GM12878 (cell line): ENCODE results near the gene SP2. TPM values are rescaled to one million over a fixed set of nuclear protein-coding genes. Genes with fewer than 3 reads are reported as not detected.

Experiments used
- ATAC-seq: fragments of 200-7000 bp; cut with Tn5 transposase; 3 replicates; pipeline ENCODE4 v1.9.1; 2020; ENCODE audit warnings: mild to moderate bottlenecking, moderate library complexity
- BruUV-seq: library from RNA; stranded (reverse); fragments of 400-500 nt; replicated peaks from 2 replicates; lab custom pipeline; 2021; lab: Mats Ljungman, UMichigan
- CTCF ChIA-PET: fragments of 300-600 bp; sonication (Branson Sonifier 250); formaldehyde crosslinking; extraction: SDS; loops from one replicate; lab custom pipeline; 2021; ENCODE audit warnings: inconsistent platforms; lab: Yijun Ruan, JAX
- POLR2A ChIA-PET: fragments of 350-600 bp; formaldehyde crosslinking; extraction: SDS; loops from one replicate; lab custom pipeline; 2021; ENCODE audit warnings: inconsistent platforms; lab: Charles Lee
- RAD21 ChIA-PET: fragments of 300-600 bp; sonication (Branson Sonifier 250); formaldehyde crosslinking; loops from one replicate; lab custom pipeline; 2023; ENCODE audit warnings: antibody characterized with exemption; ENCODE audit not compliant: unreplicated experiment; lab: Charles Lee
- SMC1A ChIA-PET: fragments of 300-600 bp; sonication (Branson Sonifier 250); formaldehyde crosslinking; loops from one replicate; lab custom pipeline; 2023; ENCODE audit not compliant: unreplicated experiment, uncharacterized antibody; lab: Charles Lee
- DNase-seq: peaks from one replicate; pipeline ENCODE4 v3.0.0-alpha.2; 2011; ENCODE audit warnings: low read depth, low spot score
- FAIRE-seq: peaks from 3 replicates; lab custom pipeline; 2011; peaks lifted over from hg19 to GRCh38; lab: Jason Lieb, UNC
- H2AFZ ChIP-seq: 2 replicates; pipeline ENCODE4 v1.6.0; 2011; ENCODE audit warnings: low read depth, low read length, control low read depth; ENCODE audit not compliant: control insufficient read depth
- H3K27ac ChIP-seq: 2 replicates; pipeline ENCODE4 v1.5.1; 2011; ENCODE audit warnings: control low read depth; ENCODE audit not compliant: control insufficient read depth, insufficient read depth
- H3K27me3 ChIP-seq, 2 experiments: replicated peaks in 1 of 2; 2 replicates each; pipeline versions ENCODE4 v1.6.0 to v1.6.1; 2011; ENCODE audit warnings: low read length in 1 of 2; ENCODE audit not compliant: control insufficient read depth in 2 of 2, insufficient read depth in 2 of 2
- H3K36me3 ChIP-seq, 2 experiments: 2 replicates each; pipeline ENCODE4 v1.5.1; 2011; ENCODE audit warnings: low read length in 1 of 2; ENCODE audit not compliant: control insufficient read depth in 2 of 2, insufficient read depth in 2 of 2
- H3K4me1 ChIP-seq: 2 replicates; pipeline ENCODE4 v1.6.1; 2011; ENCODE audit warnings: mild to moderate bottlenecking, low read length, moderate library complexity, mixed read lengths; ENCODE audit not compliant: control insufficient read depth, insufficient read depth
- H3K4me2 ChIP-seq: 2 replicates; pipeline ENCODE4 v1.6.0; 2011; ENCODE audit warnings: control low read depth; ENCODE audit not compliant: control insufficient read depth, insufficient read depth
- H3K4me3 ChIP-seq: fragments of 200-600 bp; sonication (generic); 2 replicates; pipeline ENCODE4 v1.5.1; 2016
- H3K79me2 ChIP-seq: 2 replicates; pipeline ENCODE4 v1.6.0; 2011; ENCODE audit warnings: low read length; ENCODE audit not compliant: control insufficient read depth, insufficient read depth
- H3K9ac ChIP-seq: 2 replicates; pipeline ENCODE4 v1.8.0; 2011; ENCODE audit warnings: low read length, control low read depth, mixed read lengths; ENCODE audit not compliant: control insufficient read depth, insufficient read depth
- H3K9me3 ChIP-seq: replicated peaks from 3 replicates; pipeline ENCODE4 v1.5.1; 2011; ENCODE audit warnings: mild to moderate bottlenecking, low read length; ENCODE audit not compliant: control insufficient read depth, insufficient read depth
- H4K20me1 ChIP-seq: 2 replicates; pipeline ENCODE4 v1.6.0; 2011; ENCODE audit not compliant: control insufficient read depth, insufficient read depth
- CBX5 ChIP-seq: sonication (generic); IDR thresholded peaks from 2 replicates; pipeline ENCODE4 v1.6.1; 2016; ENCODE audit warnings: low read depth, moderate library complexity, mild to moderate bottlenecking, inconsistent platforms
- IKZF2 ChIP-seq, 2 experiments: fragments of 450-650 bp; IDR thresholded peaks; 2 replicates each; pipeline ENCODE4 v1.6.1; 2017; ENCODE audit warnings: mild to moderate bottlenecking in 2 of 2, moderate library complexity in 2 of 2
- IRF4 ChIP-seq: IDR thresholded peaks from 2 replicates; pipeline ENCODE4 v1.6.1; 2011; ENCODE audit warnings: low read depth, low read length
- NR2C2 ChIP-seq: IDR thresholded peaks from 2 replicates; pipeline ENCODE4 v1.6.1; 2011; ENCODE audit warnings: borderline replicate concordance, low read depth; ENCODE audit not compliant: control insufficient read depth, insufficient read length
- POLR2AphosphoS5 ChIP-seq: IDR thresholded peaks from 2 replicates; pipeline ENCODE4 v1.6.1; 2011; ENCODE audit warnings: mild to moderate bottlenecking, low read length, inconsistent platforms
- RFX5 ChIP-seq: IDR thresholded peaks from 2 replicates; pipeline ENCODE4 v1.6.1; 2011; ENCODE audit warnings: low read depth, low read length, improper control_type of control experiment
- SREBF2 ChIP-seq: IDR thresholded peaks from 2 replicates; pipeline ENCODE4 v1.6.1; 2012; ENCODE audit warnings: mild to moderate bottlenecking, low read length
- TCF12 ChIP-seq: IDR thresholded peaks from 2 replicates; pipeline ENCODE4 v1.6.1; 2011; ENCODE audit warnings: low read depth, mild to moderate bottlenecking, low read length
- ZNF622 ChIP-seq: fragments of 450-650 bp; IDR thresholded peaks from 2 replicates; pipeline ENCODE4 v1.6.1; 2017; ENCODE audit warnings: mild to moderate bottlenecking, inconsistent platforms
- WGBS: methylation state at CpG from one replicate; pipeline ENCODE4 v1.1.6; 2016; ENCODE audit warnings: low lambda C conversion rate; ENCODE audit not compliant: insufficient replicate concordance, insufficient coverage; ENCODE audit errors: missing lambda C conversion rate; 5-methylcytosine and 5-hydroxymethylcytosine counted together
- in situ Hi-C: fragments of 300-500 bp; cut with MboI; formaldehyde crosslinking; loops from 9 replicates; pipeline ENCODE4 v1.14.3; 2018; ENCODE audit warnings: mixed read lengths
- intact Hi-C: fragments of 100-400 bp; cut with micrococcal nuclease; formaldehyde crosslinking; loops from one replicate; pipeline ENCODE4 v1.14.2; 2022; ENCODE audit not compliant: unreplicated experiment
- polyA plus RNA-seq, 11 experiments: library from polyadenylated mRNA; depleted of rRNA in 4 of 11; unstranded in 6 of 11; stranded (reverse) in 5 of 11; fragments of >200 nt; fragmentation: Nextera tagmentation in 4 of 11; fragmentation: Illumina TruSeq in 1 of 11; extraction: Ambion mirVana in 4 of 11; extraction: Trizol in 1 of 11; gene quantifications; 1 replicate in 1 of 11; 2 replicates in 10 of 11; pipeline versions ENCODE4 v1.2.1 to v1.2.3, GENCODE V29; 2011 to 2016; ENCODE audit warnings: inconsistent platforms in 2 of 11, missing spikeins in 2 of 11, low read depth in 1 of 11
- total RNA-seq, 4 experiments: library from RNA; depleted of rRNA in 3 of 4; stranded (reverse); fragments of >200 nt in 3 of 4; fragmentation: Illumina TruSeq in 1 of 4; extraction: Trizol in 1 of 4; gene quantifications; 2 replicates each; pipeline versions ENCODE4 v1.2.1 to v1.2.3, GENCODE V29; 2013 to 2021

SP2 gene
- total and polyA plus RNA-seq, 10 of the 15 experiments (the other 5 are each of a cell fraction or from before 2014, with no cell fraction given) = 1.2 to 19.1 (median 4.8) TPM

DNA sequence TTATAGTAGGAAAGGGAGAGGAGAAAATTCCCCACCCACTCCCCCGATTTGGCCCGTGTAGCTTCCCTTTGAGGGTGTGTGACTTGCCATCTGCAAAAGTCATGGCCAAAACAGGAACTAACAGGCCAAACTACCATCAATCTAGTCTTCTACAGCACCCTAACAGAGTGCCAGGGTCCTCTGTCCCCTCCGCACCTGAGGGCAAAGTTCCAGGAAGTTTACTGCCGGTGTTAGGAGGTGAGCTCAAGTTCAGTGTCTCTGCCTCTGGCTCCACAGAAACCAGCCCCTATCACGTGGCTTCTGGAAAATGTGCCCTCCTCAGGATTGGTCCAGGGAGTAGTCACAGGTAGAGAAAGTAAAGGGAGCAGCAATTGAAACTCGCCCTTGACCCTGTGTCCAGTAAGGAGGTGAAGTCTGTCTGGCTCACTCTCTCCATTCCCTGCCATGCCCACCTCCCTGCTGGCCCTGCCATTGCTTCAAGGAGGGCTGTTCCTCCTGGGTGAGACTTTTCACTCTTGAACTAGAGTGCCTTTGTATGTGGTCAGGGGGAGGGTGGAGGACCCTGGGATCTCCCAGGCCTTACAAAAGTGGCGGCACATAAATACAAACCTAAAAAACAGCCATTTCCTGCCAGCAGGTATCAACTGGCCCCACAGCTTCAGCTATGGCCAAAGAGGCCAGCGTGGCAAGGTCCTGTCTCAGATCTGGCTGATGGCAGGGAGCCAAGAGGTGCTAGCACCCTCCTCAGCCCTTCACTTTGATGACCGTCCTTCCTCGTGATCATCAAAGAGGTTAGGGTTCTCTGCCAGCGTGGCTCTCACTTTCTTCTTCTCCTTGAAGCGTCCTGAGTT is 56.4 kb downstream of the SP2 start:
- Histone ChIP-seq H4K20me1 (no peaks in the 10 kb centered on the region), H3K27me3 (no peaks in the 10 kb centered on the region), H3K9ac (no peak overlapping the region), H3K4me2 (no peak overlapping the region), H3K27ac (no peak overlapping the region), H3K79me2 (no peaks in the 10 kb centered on the region), H3K36me3 (peaks cover 0 to 3% of the 10 kb centered on the region in 2 experiments; a peak in 2 of 4 replicates), H2AFZ (no peak overlapping the region), H3K9me3 (no peaks in the 10 kb centered on the region), H3K4me3 (no peak overlapping the region), H3K4me1 (peaks cover 20% of the 10 kb centered on the region)
- POLR2A ChIA-PET = interaction anchor here (0.5 to 4.6 kb wide), 5 partner anchors 11 to 110 kb away, joined by 4 to 39 read pairs (median 4); partner anchors contain the start of genes CDK5RAP3 and PNPO
- in situ Hi-C loops = no loop called here
- no TSS peak for BruUV-seq
- no peak for ATAC-seq
- intact Hi-C loops = no loop called here
- TF ChIP-seq NR2C2 (no peak), POLR2AphosphoS5 (no peak), TCF12 (no peak), CBX5 (no peak)
- WGBS = 65% methylated on average over 12 of the region's 12 CpGs
- RAD21 ChIA-PET = interaction anchor here (0.6 to 7.6 kb wide), 6 partner anchors 11 to 79 kb away, joined by 5 to 126 read pairs (median 18); partner anchors contain the start of genes CDK5RAP3 and PNPO
- DNase-seq = no peak
- SMC1A ChIA-PET = interaction anchor here (0.6 to 8.1 kb wide), 8 partner anchors 11 to 115 kb away, joined by 3 to 158 read pairs (median 5); partner anchors contain the start of genes CDK5RAP3, PNPO and SCRN2
- FAIRE-seq = no peak
- CTCF ChIA-PET = interaction anchor here (0.8 to 18.1 kb wide), 10 partner anchors 6 to 295 kb away, joined by 3 to 463 read pairs (median 36); partner anchors contain the start of genes CDK5RAP3, PNPO, PRR15L and SCRN2

DNA sequence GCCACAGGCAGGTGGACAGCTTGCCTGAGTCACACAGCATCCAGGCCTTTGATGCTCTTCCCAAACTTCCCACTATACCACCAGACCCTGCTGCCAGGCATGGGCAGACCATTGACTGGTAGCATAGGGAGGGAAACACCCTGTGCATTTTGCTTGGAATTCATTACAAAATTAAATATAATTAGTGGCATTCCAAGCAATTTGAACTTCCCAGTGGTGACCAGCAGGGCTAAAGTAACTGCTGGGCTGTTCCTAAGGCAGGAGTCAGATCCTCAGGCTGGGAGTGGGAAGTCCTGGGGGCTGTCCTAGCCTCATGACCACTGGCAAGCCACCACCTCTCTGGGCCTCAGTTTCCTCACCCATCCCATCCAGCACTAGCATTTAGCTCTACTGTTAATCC is 57.9 kb downstream of the SP2 start:
- H3K27me3 ChIP-seq = no peaks in the 10 kb centered on the region
- no peaks in the 10 kb centered on the region for H3K9me3 ChIP-seq
- FAIRE-seq = no peak
- no peak overlapping the region for H3K4me3 ChIP-seq
- in situ Hi-C loops (no loop called here), intact Hi-C loops (no loop called here)
- H2AFZ ChIP-seq = no peak overlapping the region
- POLR2A ChIA-PET = interaction anchor here (1.5 kb wide), 1 partner anchor 64 kb away, joined by 4 read pairs; no protein-coding TSS in a partner anchor
- SMC1A ChIA-PET = interaction anchor here (1.1 to 8.1 kb wide), 2 partner anchors 16 to 67 kb away, joined by 3 to 139 read pairs; partner anchors contain the start of gene CDK5RAP3
- RAD21 ChIA-PET = no interaction called here
- H4K20me1 ChIP-seq = no peaks in the 10 kb centered on the region
- BruUV-seq = no TSS peak
- peaks cover 17% of the 10 kb centered on the region for H3K4me1 ChIP-seq
- no peak overlapping the region for H3K27ac ChIP-seq
- H3K36me3 ChIP-seq = 0 out of 4 replicates have a peak, but pooled peaks cover 0 to under 1% of the 10 kb centered on the region in 2 experiments
- CTCF ChIA-PET = interaction anchor here (5.4 to 18.1 kb wide), 2 partner anchors 17 to 62 kb away, joined by 51 to 419 read pairs; partner anchors contain the start of gene CDK5RAP3
- no peak for TF ChIP-seq IKZF2 (IDR thresholded peaks at IDR 0.05)
- TF ChIP-seq RFX5 = no peak
- no peak for TF ChIP-seq IRF4
- TF ChIP-seq SREBF2 = no peak
- no peak for TF ChIP-seq ZNF622
- H3K79me2 ChIP-seq = no peaks in the 10 kb centered on the region
- ATAC-seq = no peak
- DNase-seq = no peak
- H3K9ac ChIP-seq = no peak overlapping the region
- H3K4me2 ChIP-seq = no peak overlapping the region
